Retina (tissue), 1 donor: ENCODE measurements around the gene COA1.
"Not testable (repeated sequence)": the region's sequence is repeated elsewhere in the genome, so short reads cannot be mapped to it uniquely, and the experiment has no call there.

Experiments
- DNase-seq: peaks from one replicate; pipeline ENCODE4 v3.0.0-alpha.2; 2016

Gene COA1

GRCh38 chr7:43726466-43726865, 2.9 kb downstream of the COA1 start:
- no peak for DNase-seq

GRCh38 chr7:43725251-43725650, 4.1 kb downstream of the COA1 start:
- no peak for DNase-seq

- no peak for DNase-seq
These were observed 6.3 kb downstream of the COA1 start for GRCh38 chr7:43723007-43723341.

GRCh38 chr7:43721193-43721806, 8.0 kb downstream of the COA1 start:
- DNase-seq: peak; percentile 20

GRCh38 chr7:43716598-43716997, 12.7 kb downstream of the COA1 start:
- no peak for DNase-seq

GRCh38 chr7:43715966-43716365, 13.4 kb downstream of the COA1 start:
- not testable (repeated sequence) for DNase-seq

GRCh38 chr7:43711503-43711902, 17.8 kb downstream of the COA1 start:
- no peak for DNase-seq

- DNase-seq: not testable (repeated sequence)
These were observed 21.3 kb downstream of the COA1 start for GRCh38 chr7:43708055-43708454.

- no peak for DNase-seq
These were observed 25.8 kb downstream of the COA1 start for GRCh38 chr7:43703573-43703972.

GRCh38 chr7:43702974-43703373, 26.3 kb downstream of the COA1 start:
- no peak for DNase-seq

- no peak for DNase-seq
These were observed 27.4 kb downstream of the COA1 start for GRCh38 chr7:43701929-43702328.

GRCh38 chr7:43701500-43701854, 27.8 kb downstream of the COA1 start:
- no peak for DNase-seq

GRCh38 chr7:43700646-43701499, 28.4 kb downstream of the COA1 start:
- no peak for DNase-seq

- DNase-seq: peak; percentile 49
These were observed 29.2 kb downstream of the COA1 start for GRCh38 chr7:43700059-43700501.

- DNase-seq: no peak
These were observed 30.7 kb downstream of the COA1 start for GRCh38 chr7:43698460-43699255.

- no peak for DNase-seq
These were observed 31.6 kb downstream of the COA1 start for GRCh38 chr7:43697690-43698089.

- no peak for DNase-seq
These were observed 34.0 kb downstream of the COA1 start for GRCh38 chr7:43695365-43695764.

- DNase-seq: no peak
These were observed 34.9 kb downstream of the COA1 start for GRCh38 chr7:43694399-43694748.

- DNase-seq: no peak
These were observed 35.5 kb downstream of the COA1 start for GRCh38 chr7:43693687-43694398.

- DNase-seq: no peak
These were observed 36.5 kb downstream of the COA1 start for GRCh38 chr7:43692582-43693373.

GRCh38 chr7:43691611-43692010, 37.7 kb downstream of the COA1 start:
- no peak for DNase-seq

- DNase-seq: no peak
These were observed 40.2 kb downstream of the COA1 start for GRCh38 chr7:43689115-43689514.
